Neuronal stem cell (in vitro differentiated cells): ENCODE results near the gene VSTM4.

Source experiments
- DNase-seq: peaks from one replicate; pipeline ENCODE4 v3.0.0-alpha.2; 2013; ENCODE audit warnings: low spot score
- H2AFZ ChIP-seq: one replicate; pipeline ENCODE4 v1.6.1; 2013; ENCODE audit warnings: mild to moderate bottlenecking, low read length, inconsistent platforms
- H2AK5ac ChIP-seq: 2 replicates; pipeline ENCODE4 v1.6.1; 2013; ENCODE audit warnings: low read depth, mild to moderate bottlenecking, inconsistent platforms, low read length, moderate library complexity, mixed read lengths
- H2BK120ac ChIP-seq: 2 replicates; pipeline ENCODE4 v1.6.1; 2013; ENCODE audit warnings: low read depth, mild to moderate bottlenecking, inconsistent platforms, low read length, moderate library complexity, mixed read lengths
- H2BK12ac ChIP-seq: one replicate; pipeline ENCODE4 v1.6.1; 2013; ENCODE audit warnings: low read length, inconsistent platforms
- H2BK15ac ChIP-seq: 2 replicates; pipeline ENCODE4 v1.6.1; 2013; ENCODE audit warnings: mild to moderate bottlenecking, low read length, inconsistent platforms, mixed read lengths
- H2BK5ac ChIP-seq: one replicate; pipeline ENCODE4 v1.6.1; 2013; ENCODE audit warnings: inconsistent platforms, mild to moderate bottlenecking, low read length, moderate library complexity
- H3K14ac ChIP-seq: one replicate; pipeline ENCODE4 v1.6.1; 2013; ENCODE audit warnings: low read length, inconsistent platforms
- H3K18ac ChIP-seq: 2 replicates; pipeline ENCODE4 v1.6.1; 2013; ENCODE audit warnings: low read length, inconsistent platforms
- H3K23ac ChIP-seq: 2 replicates; pipeline ENCODE4 v1.6.1; 2013; ENCODE audit warnings: low read depth, mild to moderate bottlenecking, mixed read lengths, low read length, inconsistent platforms; ENCODE audit not compliant: poor library complexity
- H3K27ac ChIP-seq: replicated peaks from 3 replicates; pipeline ENCODE4 v1.5.1; 2013; ENCODE audit warnings: low read length, inconsistent platforms
- H3K27me3 ChIP-seq, 3 experiments: 2 replicates each; pipeline ENCODE4 v1.6.1; 2013; ENCODE audit warnings: low read length in 3 of 3, mild to moderate bottlenecking in 2 of 3, inconsistent platforms in 1 of 3, low read depth in 1 of 3, mixed read lengths in 1 of 3, moderate library complexity in 1 of 3; ENCODE audit not compliant: control insufficient read depth in 3 of 3, insufficient read depth in 3 of 3
- H3K36me3 ChIP-seq, 2 donors: replicated peaks in 1 of 2; 2 replicates each; pipeline ENCODE4 v1.6.1; 2013; ENCODE audit warnings: low read length in 2 of 2; ENCODE audit not compliant: control insufficient read depth in 2 of 2, insufficient read depth in 2 of 2
- H3K4ac ChIP-seq: 2 replicates; pipeline ENCODE4 v1.6.1; 2013; ENCODE audit warnings: inconsistent platforms, mild to moderate bottlenecking, low read length, moderate library complexity
- H3K4me1 ChIP-seq, 2 donors: 1 replicate in 1 of 2; 2 replicates in 1 of 2; pipeline ENCODE4 v1.6.1; 2013; ENCODE audit warnings: low read length in 2 of 2, low read depth in 1 of 2; ENCODE audit not compliant: control insufficient read depth in 2 of 2, insufficient read depth in 1 of 2
- H3K4me2 ChIP-seq: one replicate; pipeline ENCODE4 v1.6.1; 2013; ENCODE audit warnings: mild to moderate bottlenecking, low read length, inconsistent platforms; ENCODE audit not compliant: insufficient read depth, poor library complexity, severe bottlenecking
- H3K4me3 ChIP-seq, 2 donors: 2 replicates each; pipeline ENCODE4 v1.5.1; 2013; ENCODE audit warnings: low read length in 2 of 2, mild to moderate bottlenecking in 2 of 2, inconsistent platforms in 1 of 2, moderate library complexity in 1 of 2
- H3K79me1 ChIP-seq: one replicate; pipeline ENCODE4 v1.6.1; 2013; ENCODE audit warnings: low read depth, mild to moderate bottlenecking, inconsistent platforms, low read length, moderate library complexity
- H3K9ac ChIP-seq: one replicate; pipeline ENCODE4 v1.6.1; 2013; ENCODE audit warnings: mild to moderate bottlenecking, low read depth, low read length, inconsistent platforms; ENCODE audit not compliant: poor library complexity
- H3K9me3 ChIP-seq, 2 donors: replicated peaks in 1 of 2; 2 replicates each; pipeline versions ENCODE3 to v1.6.1; 2013; ENCODE audit warnings: low read length in 2 of 2, mild to moderate bottlenecking in 2 of 2, inconsistent platforms in 1 of 2, low read depth in 1 of 2, mixed read lengths in 1 of 2, moderate library complexity in 1 of 2; ENCODE audit not compliant: control insufficient read depth in 2 of 2, insufficient read depth in 1 of 2
- H4K8ac ChIP-seq: one replicate; pipeline ENCODE4 v1.6.1; 2013; ENCODE audit warnings: low read depth, mild to moderate bottlenecking, inconsistent platforms, low read length, moderate library complexity
- H4K91ac ChIP-seq: one replicate; pipeline ENCODE4 v1.6.1; 2013; ENCODE audit warnings: low read length, low read depth, mild to moderate bottlenecking, inconsistent platforms; ENCODE audit not compliant: poor library complexity
- WGBS, 2 donors: extraction: QIAGEN DNeasy Blood & Tissue Kit; methylation state at CpG; one replicate each; pipeline ENCODE4 v1.1.7; 2013; ENCODE audit warnings: missing lambda C conversion rate in 2 of 2, mixed read lengths in 1 of 2; ENCODE audit not compliant: insufficient read length in 2 of 2, insufficient replicate concordance in 1 of 2; ENCODE audit errors: extremely low coverage in 2 of 2; 5-methylcytosine and 5-hydroxymethylcytosine counted together

Gene VSTM4

DNA sequence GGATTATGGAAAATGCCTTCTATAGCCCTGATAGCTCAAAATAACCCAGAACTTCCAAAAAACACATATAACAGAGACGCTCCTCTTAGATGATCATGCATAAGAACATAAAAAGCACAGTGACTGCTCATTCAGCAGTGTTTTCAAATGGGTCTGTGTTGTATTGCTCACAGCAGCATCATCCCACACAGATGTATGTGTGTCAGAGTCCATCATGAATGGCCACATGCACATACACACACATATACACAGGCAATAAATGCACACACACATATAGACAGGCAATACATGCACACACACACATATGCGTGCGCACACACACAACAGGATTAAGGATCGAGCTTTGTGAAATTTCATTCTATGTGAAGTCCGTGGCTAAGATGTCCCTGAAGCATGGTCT lies 46.7 kb upstream of the VSTM4 start:
- H2BK5ac ChIP-seq = no peak overlapping the region
- H4K8ac ChIP-seq = no peak overlapping the region
- no peak overlapping the region for H2AFZ ChIP-seq
- no peak overlapping the region for H2AK5ac ChIP-seq
- H3K4me1 ChIP-seq = no peaks in the 10 kb centered on the region
- no peak overlapping the region for H2BK12ac ChIP-seq
- no peak overlapping the region for H3K4ac ChIP-seq
- no peak overlapping the region for H4K91ac ChIP-seq
- H3K27me3 ChIP-seq = peaks cover 0 to 4% (median 0%) of the 10 kb centered on the region in 3 experiments
- H3K4me3 ChIP-seq = peak overlapping the region in 1 of 2 donors; percentile 24
- no peaks in the 10 kb centered on the region for H3K9me3 ChIP-seq
- no peak overlapping the region for H2BK15ac ChIP-seq
- H2BK120ac ChIP-seq = no peak overlapping the region
- H3K18ac ChIP-seq = no peak overlapping the region
- DNase-seq = no peak
- no CpG with 5 or more reads among the region's 5 CpGs for WGBS, 2 donors
- H3K36me3 ChIP-seq = no peaks in the 10 kb centered on the region
- no peaks in the 10 kb centered on the region for H3K79me1 ChIP-seq
- H3K14ac ChIP-seq = no peak overlapping the region
- H3K9ac ChIP-seq = no peak overlapping the region
- no peak overlapping the region for H3K23ac ChIP-seq
- no peak overlapping the region for H3K27ac ChIP-seq
- H3K4me2 ChIP-seq = no peak overlapping the region

DNA sequence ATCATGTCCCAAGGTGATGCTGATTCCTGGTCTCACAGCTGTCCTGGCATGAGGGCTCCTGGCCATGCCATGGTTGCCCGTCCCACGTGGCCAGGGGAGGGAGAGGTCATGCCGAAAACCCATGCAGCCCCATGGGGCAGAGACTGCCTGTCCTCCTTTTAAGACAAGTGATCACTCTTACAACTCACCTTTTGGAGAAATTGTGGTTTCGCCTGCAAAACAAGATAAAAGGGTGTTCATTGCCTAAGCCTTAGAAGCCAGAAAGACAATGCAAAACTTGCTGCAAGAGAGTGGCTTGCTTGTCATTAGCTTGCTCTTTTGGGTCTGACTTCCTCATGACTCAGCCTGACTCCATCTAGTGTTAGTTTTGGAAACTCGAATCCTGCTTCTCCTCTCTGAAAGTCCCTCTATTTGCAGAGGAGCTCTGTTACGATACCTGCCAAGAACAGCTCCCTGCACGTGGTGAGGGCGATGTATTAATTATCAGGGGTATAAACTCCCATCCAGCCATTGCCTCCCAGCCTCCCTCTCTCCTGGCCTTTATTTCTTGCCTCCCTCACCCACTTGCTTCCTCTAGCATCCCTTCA lies 46.2 kb upstream of the VSTM4 start:
- Histone ChIP-seq H3K4ac (no peak overlapping the region), H3K4me2 (no peak overlapping the region), H3K18ac (peak overlapping the region; percentile 24), H3K23ac (no peak overlapping the region), H3K4me1 (no peaks in the 10 kb centered on the region), H2AK5ac (no peak overlapping the region), H4K91ac (no peak overlapping the region), H4K8ac (no peak overlapping the region), H3K36me3 (no peaks in the 10 kb centered on the region), H3K9ac (no peak overlapping the region), H3K79me1 (no peaks in the 10 kb centered on the region), H2BK15ac (no peak overlapping the region), H3K9me3 (no peaks in the 10 kb centered on the region), H3K27ac (no peak overlapping the region), H2BK12ac (no peak overlapping the region), H2BK5ac (no peak overlapping the region), H3K27me3 (peaks cover 0 to 6% (median 0%) of the 10 kb centered on the region in 3 experiments), H2AFZ (no peak overlapping the region), H2BK120ac (no peak overlapping the region), H3K14ac (no peak overlapping the region), H3K4me3 (no peak overlapping the region)
- WGBS, 2 donors = no CpG with 5 or more reads among the region's 8 CpGs
- no peak for DNase-seq

DNA sequence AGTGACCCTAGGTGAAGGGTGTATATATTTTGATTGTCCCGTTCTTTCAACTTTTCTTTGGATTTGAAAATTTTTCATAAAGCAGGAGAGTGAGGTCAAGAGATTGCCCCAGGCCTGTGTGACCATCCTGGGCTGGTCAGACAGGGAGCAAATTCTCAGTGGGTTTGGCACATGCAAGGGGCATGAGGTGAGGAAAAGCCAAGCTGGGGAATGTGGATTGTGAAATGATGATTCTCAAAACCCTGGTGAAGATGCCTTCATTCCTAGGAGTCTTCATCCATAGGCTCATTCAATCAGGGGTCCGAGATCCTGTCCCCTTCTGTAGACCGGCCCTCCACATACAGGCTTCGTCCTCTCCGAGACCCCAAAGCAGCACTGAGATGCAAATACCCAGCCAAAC lies 45.5 kb upstream of the VSTM4 start:
- no peaks in the 10 kb centered on the region for H3K4me1 ChIP-seq
- no peak overlapping the region for H4K8ac ChIP-seq
- DNase-seq = no peak
- H3K27me3 ChIP-seq = peaks cover 0 to 7% (median 0%) of the 10 kb centered on the region in 3 experiments
- no CpG with 5 or more reads among the region's 5 CpGs for WGBS, 2 donors
- no peak overlapping the region for H2AFZ ChIP-seq
- peak overlapping the region; percentile 5 for H3K9ac ChIP-seq
- H3K4me3 ChIP-seq = no peak overlapping the region
- H3K14ac ChIP-seq = no peak overlapping the region
- no peak overlapping the region for H2BK5ac ChIP-seq
- no peak overlapping the region for H2BK12ac ChIP-seq
- H4K91ac ChIP-seq = no peak overlapping the region
- no peak overlapping the region for H3K4me2 ChIP-seq
- H3K4ac ChIP-seq = no peak overlapping the region
- no peak overlapping the region for H2BK120ac ChIP-seq
- no peak overlapping the region for H2BK15ac ChIP-seq
- H3K27ac ChIP-seq = no peak overlapping the region
- H3K36me3 ChIP-seq = no peaks in the 10 kb centered on the region
- H3K9me3 ChIP-seq = no peaks in the 10 kb centered on the region
- H3K23ac ChIP-seq = no peak overlapping the region
- no peak overlapping the region for H3K18ac ChIP-seq
- H3K79me1 ChIP-seq = no peaks in the 10 kb centered on the region
- no peak overlapping the region for H2AK5ac ChIP-seq

DNA sequence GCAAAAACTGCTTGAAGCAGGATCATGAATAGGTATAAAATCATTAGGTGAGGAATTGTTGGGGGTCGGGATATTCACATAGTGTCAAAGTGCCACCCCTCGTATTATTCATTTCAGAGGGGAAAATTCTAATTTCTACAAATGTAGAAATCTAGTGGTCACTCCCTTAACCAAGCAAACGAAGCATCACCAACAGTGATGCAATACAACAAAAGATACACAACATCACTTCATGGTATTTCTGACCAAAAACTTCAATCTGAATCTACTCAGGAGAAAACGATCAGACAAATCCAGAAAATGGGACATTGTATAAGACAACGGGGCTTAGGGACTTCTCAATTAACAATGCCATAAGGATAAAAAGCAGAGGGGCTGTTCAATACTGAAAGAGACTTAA lies 44.8 kb upstream of the VSTM4 start:
- H3K27me3 ChIP-seq = peaks cover 0 to 9% (median 0%) of the 10 kb centered on the region in 3 experiments
- H3K4me3 ChIP-seq = no peak overlapping the region
- H3K9ac ChIP-seq = no peak overlapping the region
- H3K4me2 ChIP-seq = no peak overlapping the region
- H3K9me3 ChIP-seq = no peaks in the 10 kb centered on the region
- no peak overlapping the region for H3K27ac ChIP-seq
- H3K18ac ChIP-seq = no peak overlapping the region
- H2AFZ ChIP-seq = no peak overlapping the region
- H4K8ac ChIP-seq = no peak overlapping the region
- H3K79me1 ChIP-seq = no peaks in the 10 kb centered on the region
- no CpG with 5 or more reads among the region's 5 CpGs for WGBS, 2 donors
- no peak overlapping the region for H2AK5ac ChIP-seq
- no peak overlapping the region for H2BK12ac ChIP-seq
- H3K4me1 ChIP-seq = no peaks in the 10 kb centered on the region
- no peak overlapping the region for H3K14ac ChIP-seq
- no peak overlapping the region for H2BK15ac ChIP-seq
- H2BK5ac ChIP-seq = no peak overlapping the region
- H4K91ac ChIP-seq = no peak overlapping the region
- no peak overlapping the region for H2BK120ac ChIP-seq
- DNase-seq = no peak
- no peak overlapping the region for H3K23ac ChIP-seq
- H3K4ac ChIP-seq = no peak overlapping the region
- no peaks in the 10 kb centered on the region for H3K36me3 ChIP-seq
